Left lung (tissue), 10 donors: ENCODE results near the gene CHRM4. TPM values are rescaled to one million over a fixed set of nuclear protein-coding genes. Genes with fewer than 3 reads are reported as not detected.

Source experiments
- ATAC-seq: fragments of 200-7000 bp; cut with Tn5 transposase; one replicate; pipeline ENCODE4 v1.9.1; 2020; ENCODE audit warnings: moderate library complexity
- DNase-seq, 4 donors: peaks; one replicate each; pipeline ENCODE4 v3.0.0-alpha.2; 2013 to 2020
- H3K27ac ChIP-seq, 2 donors: fragments of 200-600 bp; sonication (generic) in 1 of 2; one replicate each; pipeline versions ENCODE4 v1.5.0 to v1.8.0; 2020 to 2021
- H3K27me3 ChIP-seq, 2 donors: fragments of 200-600 bp; sonication (generic) in 1 of 2; one replicate each; pipeline versions ENCODE4 v1.5.0 to v1.8.0; 2020 to 2021
- H3K36me3 ChIP-seq, 2 donors: fragments of 200-600 bp; sonication (generic) in 1 of 2; one replicate each; pipeline versions ENCODE4 v1.5.0 to v1.8.0; 2020 to 2021
- H3K4me1 ChIP-seq, 2 donors: fragments of 200-600 bp; one replicate each; pipeline ENCODE4 v1.8.0; 2021
- H3K4me3 ChIP-seq, 2 donors: fragments of 200-600 bp; sonication (generic) in 1 of 2; one replicate each; pipeline versions ENCODE4 v1.5.0 to v1.8.0; 2020 to 2021; ENCODE audit warnings: mild to moderate bottlenecking in 1 of 2
- H3K9me3 ChIP-seq, 2 donors: fragments of 200-600 bp; sonication (generic) in 1 of 2; one replicate each; pipeline versions ENCODE4 v1.5.0 to v1.8.0; 2020 to 2021
- intact Hi-C, 2 donors: fragments of 100-400 bp; cut with DNase I; formaldehyde crosslinking; loops; one replicate each; pipeline versions ENCODE4 v1.11.2 to v1.14.2; 2022
- polyA plus RNA-seq, 6 donors: library from polyadenylated mRNA; unstranded; fragments of 120-200 nt; gene quantifications; one replicate each; pipeline ENCODE4 v1.2.1, GENCODE V29; 2013; ENCODE audit not compliant: insufficient read length in 6 of 6
- total RNA-seq, 2 donors: library from RNA; stranded (reverse); fragmentation: NEBNext Ultra II Directional; extraction: Animal tissue kit (Norgen Biotek cat#: 25700); gene quantifications; one replicate each; pipeline ENCODE4 v1.2.1, GENCODE V29; 2021
- TF ChIP-seq, protein P1 (sequence below), 2 donors: fragments of 200-600 bp; sonication (generic) in 1 of 2; IDR thresholded peaks; one replicate each; pipeline versions ENCODE4 v1.5.0 to v1.8.0; 2021; ENCODE audit warnings: antibody characterized with exemption in 2 of 2
- donor health status: DM: no; HTN: yes; CAD: no.
- donor health status: DM: no; HTN: no; CAD: no.

The CHRM4 gene
- total and polyA plus RNA-seq, 8 donors, result 0.10 to 0.21 (median 0.14) TPM; not detected in 3

DNA sequence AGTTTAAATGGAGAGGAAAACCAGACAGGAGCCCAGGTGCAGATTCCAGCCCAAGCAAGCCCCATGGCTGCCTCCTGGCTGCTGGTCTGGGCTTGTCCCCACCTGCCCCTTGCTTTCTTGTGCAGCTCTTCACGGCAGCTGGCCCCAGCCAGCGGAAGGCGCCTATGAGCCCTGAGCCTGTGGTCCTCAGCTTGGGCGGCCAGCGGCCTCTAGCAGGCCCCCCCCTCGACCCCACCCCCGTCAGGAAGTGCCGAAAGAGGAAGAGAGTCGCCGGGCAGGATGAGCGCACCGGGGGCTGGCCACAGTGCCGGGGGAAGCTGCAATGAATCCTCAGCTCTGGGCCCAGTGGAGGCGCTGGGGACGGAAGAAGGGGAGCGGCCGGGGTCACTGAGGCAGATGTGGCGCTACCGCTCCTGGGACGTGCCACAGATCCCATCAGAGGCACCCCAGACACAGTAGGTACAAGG is 46.4 kb downstream of the CHRM4 start:
- intact Hi-C loops, result no loop called here
- H3K27me3 ChIP-seq, result no peaks in the 10 kb centered on the region
- peak; percentile 18 for ATAC-seq
- TF ChIP-seq, protein P1, sequence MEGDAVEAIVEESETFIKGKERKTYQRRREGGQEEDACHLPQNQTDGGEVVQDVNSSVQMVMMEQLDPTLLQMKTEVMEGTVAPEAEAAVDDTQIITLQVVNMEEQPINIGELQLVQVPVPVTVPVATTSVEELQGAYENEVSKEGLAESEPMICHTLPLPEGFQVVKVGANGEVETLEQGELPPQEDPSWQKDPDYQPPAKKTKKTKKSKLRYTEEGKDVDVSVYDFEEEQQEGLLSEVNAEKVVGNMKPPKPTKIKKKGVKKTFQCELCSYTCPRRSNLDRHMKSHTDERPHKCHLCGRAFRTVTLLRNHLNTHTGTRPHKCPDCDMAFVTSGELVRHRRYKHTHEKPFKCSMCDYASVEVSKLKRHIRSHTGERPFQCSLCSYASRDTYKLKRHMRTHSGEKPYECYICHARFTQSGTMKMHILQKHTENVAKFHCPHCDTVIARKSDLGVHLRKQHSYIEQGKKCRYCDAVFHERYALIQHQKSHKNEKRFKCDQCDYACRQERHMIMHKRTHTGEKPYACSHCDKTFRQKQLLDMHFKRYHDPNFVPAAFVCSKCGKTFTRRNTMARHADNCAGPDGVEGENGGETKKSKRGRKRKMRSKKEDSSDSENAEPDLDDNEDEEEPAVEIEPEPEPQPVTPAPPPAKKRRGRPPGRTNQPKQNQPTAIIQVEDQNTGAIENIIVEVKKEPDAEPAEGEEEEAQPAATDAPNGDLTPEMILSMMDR (IDR thresholded peaks at IDR 0.05), result no peak
- peak overlapping the region; percentile 83 to 90 for H3K27ac ChIP-seq
- H3K9me3 ChIP-seq, result no peaks in the 10 kb centered on the region
- DNase-seq, result peak in 2 of 4 donors; percentile 77 to 91
- H3K4me1 ChIP-seq, result peaks cover 21 to 92% of the 10 kb centered on the region in 2 donors
- peak overlapping the region; percentile 26 to 88 for H3K4me3 ChIP-seq
- H3K36me3 ChIP-seq, result no peaks in the 10 kb centered on the region

GRCh38 chr11:46343520-46343919 is 48.1 kb downstream of the CHRM4 start:
- ATAC-seq (no peak), DNase-seq (no peak)
- no peaks in the 10 kb centered on the region for H3K9me3 ChIP-seq
- H3K27me3 ChIP-seq, result no peaks in the 10 kb centered on the region
- H3K4me1 ChIP-seq, result peaks cover 22 to 92% of the 10 kb centered on the region in 2 donors
- H3K36me3 ChIP-seq, result no peaks in the 10 kb centered on the region
- H3K27ac ChIP-seq, result peak overlapping the region; percentile 13 to 90
- no peak overlapping the region for H3K4me3 ChIP-seq
- TF ChIP-seq, protein P1 (IDR thresholded peaks at IDR 0.05), result no peak
- intact Hi-C loops, result no loop called here

DNA sequence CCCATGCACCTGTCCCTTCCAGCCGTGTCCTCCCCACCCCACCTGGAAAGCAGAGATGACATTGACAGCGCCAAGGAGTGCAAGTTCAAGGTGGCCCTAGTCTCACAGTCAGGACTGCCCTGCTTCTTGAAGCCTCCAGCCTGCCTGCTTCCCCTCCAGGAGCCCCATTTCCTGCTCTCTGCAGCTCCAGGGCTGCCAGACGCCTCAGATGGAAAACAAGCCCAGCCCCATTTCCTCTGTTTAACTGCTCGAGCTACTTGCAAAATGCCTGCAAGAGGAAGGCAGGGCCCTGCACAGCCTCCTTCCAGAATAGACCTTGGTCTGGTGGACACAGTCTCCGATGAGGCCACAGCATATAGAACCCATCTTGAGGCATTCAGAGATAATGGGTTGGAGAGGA is 49.3 kb downstream of the CHRM4 start:
- TF ChIP-seq, protein P1 (IDR thresholded peaks at IDR 0.05), result no peak
- H3K27ac ChIP-seq, result peak overlapping the region; percentile 13 to 90
- DNase-seq (peak in 1 of 4 donors; percentile 64), ATAC-seq (no peak)
- no peak overlapping the region for H3K4me3 ChIP-seq
- no peaks in the 10 kb centered on the region for H3K9me3 ChIP-seq
- peaks cover 16 to 97% of the 10 kb centered on the region in 2 donors for H3K4me1 ChIP-seq
- intact Hi-C loops, result no loop called here
- H3K36me3 ChIP-seq, result no peaks in the 10 kb centered on the region
- no peaks in the 10 kb centered on the region for H3K27me3 ChIP-seq

- no peaks in the 10 kb centered on the region for H3K36me3 ChIP-seq
- no peak for ATAC-seq
- TF ChIP-seq, protein P1 (IDR thresholded peaks at IDR 0.05), result no peak
- H3K9me3 ChIP-seq, result no peaks in the 10 kb centered on the region
- no peak for DNase-seq
- intact Hi-C loops, result no loop called here
- peak overlapping the region in 1 of 2 donors; percentile 90 for H3K27ac ChIP-seq
- peaks cover 16 to 98% of the 10 kb centered on the region in 2 donors for H3K4me1 ChIP-seq
- no peaks in the 10 kb centered on the region for H3K27me3 ChIP-seq
- H3K4me3 ChIP-seq, result no peak overlapping the region
These were observed 50.1 kb downstream of the CHRM4 start for GRCh38 chr11:46341454-46341853.

GRCh38 chr11:46339816-46340215 is 51.8 kb downstream of the CHRM4 start:
- H3K27me3 ChIP-seq, result peaks cover 0 to 3% of the 10 kb centered on the region in 2 donors
- H3K36me3 ChIP-seq, result no peaks in the 10 kb centered on the region
- TF ChIP-seq, protein P1 (IDR thresholded peaks at IDR 0.05), result no peak
- ATAC-seq (peak; percentile 21), DNase-seq (peak in 1 of 4 donors; percentile 64)
- H3K4me1 ChIP-seq, result peaks cover 13 to 90% of the 10 kb centered on the region in 2 donors
- H3K4me3 ChIP-seq, result no peak overlapping the region
- H3K9me3 ChIP-seq, result no peaks in the 10 kb centered on the region
- intact Hi-C loops, result no loop called here
- H3K27ac ChIP-seq, result peak overlapping the region; percentile 62 to 90
